Activated naive CD4-positive, alpha-beta T cell treated with Interleukin-2 at 50 U/mL for 16 hours (primary cell): ENCODE results near the gene KCNIP4.

Experiments
- DNase-seq: peaks from one replicate; pipeline ENCODE4 v3.0.0-alpha.2; 2020

Gene KCNIP4

DNA sequence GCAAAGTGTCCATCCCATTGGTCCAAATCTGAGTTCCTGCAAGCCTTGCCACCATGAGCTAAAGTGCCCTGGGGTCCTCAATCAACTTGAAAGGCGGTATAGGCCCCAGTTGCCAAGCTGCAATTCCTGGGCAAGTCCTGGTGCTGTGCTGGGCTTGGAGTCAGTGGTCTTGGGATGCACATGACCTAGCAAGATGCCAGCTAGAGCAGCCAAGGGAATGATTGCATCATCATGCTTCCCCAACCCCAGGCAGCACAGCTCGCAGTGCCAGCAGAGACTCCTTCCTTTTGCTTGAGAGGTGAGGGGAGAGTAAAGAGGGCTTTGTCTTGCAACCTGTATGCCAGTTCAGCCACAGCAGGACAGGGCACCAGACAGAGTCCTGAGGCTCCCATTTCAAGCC lies 50.5 kb downstream of the KCNIP4 start:
- no peak for DNase-seq

- no peak for DNase-seq
Measured at GRCh38 chr4:21896767-21897166, 51.8 kb downstream of the KCNIP4 start.

GRCh38 chr4:21893136-21893535 lies 55.4 kb downstream of the KCNIP4 start:
- DNase-seq, result no peak

GRCh38 chr4:21890231-21890630 lies 58.3 kb downstream of the KCNIP4 start:
- DNase-seq, result no peak

DNA sequence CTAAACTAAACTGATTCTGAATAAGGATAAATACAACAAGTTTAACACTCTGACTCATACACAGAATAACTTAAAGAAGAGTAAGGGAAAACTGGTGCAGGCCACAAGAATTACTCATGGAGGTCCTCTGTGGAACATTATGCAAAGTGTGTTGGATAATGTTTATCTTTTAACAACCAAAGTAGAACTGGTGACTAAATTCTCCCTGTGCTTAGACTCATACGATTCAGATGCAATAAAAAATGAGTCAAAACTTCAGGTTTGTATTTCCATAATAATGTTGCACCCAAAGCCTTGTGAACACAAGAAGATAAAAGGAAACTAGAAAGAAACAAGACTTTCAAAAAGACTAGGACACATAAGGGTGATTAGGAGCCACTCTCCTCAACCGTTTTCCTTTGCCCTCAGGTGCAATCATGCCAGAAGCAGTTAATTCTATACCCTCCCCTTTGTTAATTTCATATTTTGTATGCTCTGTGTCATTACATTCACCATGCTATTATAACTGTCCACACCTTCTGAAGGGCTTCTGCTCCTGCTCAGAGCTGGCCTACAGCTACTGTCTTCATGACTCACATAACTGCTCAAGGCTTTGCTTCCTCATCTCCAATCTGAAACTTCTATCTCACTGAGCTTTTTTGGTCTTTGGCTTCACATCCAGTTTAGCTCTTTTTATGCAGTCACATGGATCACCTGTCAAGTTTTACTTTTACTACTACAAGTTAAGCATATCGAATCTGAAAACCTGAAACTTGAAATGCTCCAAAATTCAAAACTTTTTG lies 60.2 kb downstream of the KCNIP4 start:
- DNase-seq, result no peak

DNA sequence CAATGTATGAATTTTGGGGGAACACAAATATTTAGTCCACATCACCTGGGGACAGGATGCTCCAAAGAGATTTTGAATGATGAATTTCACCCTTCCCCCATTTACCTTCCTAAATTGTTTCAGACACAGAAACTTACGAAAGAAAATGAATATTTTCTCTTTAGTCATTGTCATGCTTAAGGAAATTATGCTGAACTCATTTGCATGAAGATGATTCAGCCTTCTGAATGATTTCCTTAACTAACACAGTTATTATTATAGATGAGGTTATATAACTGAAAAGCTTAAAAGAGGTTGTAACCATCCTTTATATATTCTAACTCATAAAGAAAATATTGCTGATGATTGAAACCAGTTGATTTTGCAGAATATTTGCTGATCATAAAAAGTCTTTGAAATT lies 61.1 kb downstream of the KCNIP4 start:
- no peak for DNase-seq

DNA sequence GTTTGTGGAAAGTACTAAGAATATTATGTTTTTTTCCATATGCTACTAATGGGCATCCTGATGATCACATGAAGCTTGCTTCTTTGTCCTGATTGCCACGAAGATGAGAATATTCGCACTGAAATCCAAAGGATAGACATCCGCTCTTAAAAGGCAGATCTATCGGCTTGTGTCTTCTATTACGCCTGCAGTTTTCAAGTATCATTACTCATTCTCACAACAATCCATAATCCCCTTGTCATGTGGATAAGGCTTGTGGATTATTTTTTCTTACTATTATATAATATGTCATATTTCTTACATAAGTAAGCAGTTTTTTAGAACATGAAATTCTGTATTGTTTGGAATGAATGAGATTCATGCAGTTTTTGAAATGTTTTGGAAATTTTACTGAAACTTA lies 62.8 kb downstream of the KCNIP4 start:
- no peak for DNase-seq

DNA sequence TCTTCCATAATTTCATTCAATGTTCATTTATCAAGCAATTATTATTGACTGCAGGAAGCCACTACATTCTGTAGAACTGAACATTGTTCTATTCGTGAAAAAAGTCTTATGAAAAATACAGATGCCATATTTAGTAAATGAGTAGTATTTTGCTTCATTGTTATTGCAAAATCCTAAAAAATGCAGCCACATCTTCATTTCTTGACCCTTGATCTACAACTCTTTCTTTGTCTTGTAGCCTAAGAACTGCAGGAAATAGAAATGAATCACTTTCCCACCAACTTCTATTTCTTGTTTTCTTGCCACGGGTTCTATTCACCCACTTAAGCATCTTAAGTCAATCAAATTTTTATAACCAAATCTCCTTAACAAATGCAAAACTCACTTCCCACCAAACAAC lies 63.3 kb downstream of the KCNIP4 start:
- no peak for DNase-seq

DNA sequence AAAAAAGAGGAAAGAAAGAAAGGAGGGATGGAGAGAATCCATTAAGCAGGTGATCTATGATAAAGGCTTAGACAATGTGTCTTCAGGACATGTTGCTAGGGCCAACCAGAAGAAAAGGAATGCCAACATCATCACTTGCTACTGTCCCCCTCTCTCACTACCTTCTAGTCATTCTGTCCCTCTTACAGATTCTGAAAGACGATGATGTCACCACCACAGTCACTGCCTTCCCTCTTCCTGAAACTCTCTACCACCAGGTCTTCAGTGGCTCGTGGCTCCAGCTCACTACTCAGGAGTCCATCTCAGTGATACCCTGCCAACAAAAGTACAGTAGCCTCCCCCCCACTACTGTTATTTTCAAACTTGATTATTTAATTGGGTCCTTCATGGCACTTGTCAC lies 64.0 kb downstream of the KCNIP4 start:
- no peak for DNase-seq

DNA sequence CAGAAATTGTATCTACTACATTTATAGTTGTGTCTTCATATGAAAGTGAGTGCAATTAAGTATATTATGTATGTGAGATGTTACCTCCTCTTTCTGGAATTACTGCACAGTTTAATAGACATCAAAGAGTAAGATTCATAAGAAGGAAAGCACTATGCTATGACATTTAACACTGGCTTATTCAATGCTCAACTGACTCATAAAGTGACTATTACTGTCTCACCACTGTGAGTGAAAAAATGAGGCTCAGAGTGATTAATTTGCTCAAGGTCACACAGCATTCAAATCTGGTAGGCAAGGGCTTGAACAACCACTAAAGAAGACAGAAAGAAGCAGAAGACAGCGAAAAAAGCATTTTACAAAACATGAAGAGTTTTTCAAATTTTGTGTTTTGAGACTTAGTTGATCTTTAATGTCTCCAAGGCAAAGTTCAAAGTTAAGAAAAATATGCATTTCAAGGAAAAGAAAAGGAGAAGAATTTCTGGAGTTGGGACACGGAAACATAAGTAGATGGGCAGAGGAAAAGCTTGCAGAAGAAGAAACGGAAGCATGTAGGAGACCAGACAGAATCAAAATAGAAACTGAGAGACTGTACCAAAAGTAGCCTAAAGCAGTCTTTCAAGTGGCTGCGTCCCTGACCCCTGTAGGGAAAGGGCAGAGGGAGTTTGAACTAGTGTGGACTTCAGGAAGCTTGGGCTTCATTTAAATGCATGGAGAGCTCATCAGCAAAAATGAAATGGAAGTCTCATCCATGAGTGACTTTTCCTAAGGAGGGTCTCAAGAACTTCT lies 66.3 kb downstream of the KCNIP4 start:
- no peak for DNase-seq

DNA sequence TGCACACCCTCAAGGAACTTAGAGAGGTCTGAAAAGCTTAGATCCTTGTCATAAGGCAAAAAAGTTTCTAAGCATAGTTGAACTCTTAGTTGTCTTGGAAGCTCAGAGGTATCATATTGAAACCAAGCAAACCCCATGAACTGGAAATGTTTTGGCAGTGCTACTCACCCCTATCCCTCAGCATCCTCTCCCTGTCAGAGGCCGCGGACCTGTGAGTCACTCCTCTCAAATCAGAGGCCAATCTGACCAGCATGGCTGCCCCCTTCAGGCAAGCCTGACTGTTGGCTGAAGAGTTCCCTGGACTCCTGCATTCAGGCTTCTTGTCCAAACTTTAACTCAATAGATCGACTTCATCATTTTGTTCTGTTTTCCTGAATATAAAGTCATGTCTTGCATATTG lies 69.4 kb downstream of the KCNIP4 start:
- DNase-seq, result no peak

DNA sequence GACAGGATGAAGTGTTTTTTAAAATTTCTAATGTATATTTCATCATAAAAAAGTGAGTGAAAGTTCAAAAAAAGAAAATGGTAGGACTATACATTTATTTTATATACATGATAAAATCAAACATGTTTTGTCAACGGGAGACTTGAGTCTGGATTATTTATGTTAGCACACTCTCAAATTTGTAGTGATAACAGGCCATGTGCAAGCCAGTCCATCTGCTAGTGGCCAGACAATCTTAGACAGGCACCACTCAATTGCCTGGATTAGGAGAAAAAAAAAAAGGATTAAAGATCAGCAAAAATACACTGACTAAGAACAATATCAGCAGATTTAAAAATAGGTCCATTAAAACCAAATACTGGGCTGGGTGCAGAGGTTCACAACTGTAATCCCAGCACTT lies 71.9 kb downstream of the KCNIP4 start:
- DNase-seq, result no peak

- DNase-seq, result no peak
Measured at GRCh38 chr4:21873145-21873544, 75.4 kb downstream of the KCNIP4 start.

DNA sequence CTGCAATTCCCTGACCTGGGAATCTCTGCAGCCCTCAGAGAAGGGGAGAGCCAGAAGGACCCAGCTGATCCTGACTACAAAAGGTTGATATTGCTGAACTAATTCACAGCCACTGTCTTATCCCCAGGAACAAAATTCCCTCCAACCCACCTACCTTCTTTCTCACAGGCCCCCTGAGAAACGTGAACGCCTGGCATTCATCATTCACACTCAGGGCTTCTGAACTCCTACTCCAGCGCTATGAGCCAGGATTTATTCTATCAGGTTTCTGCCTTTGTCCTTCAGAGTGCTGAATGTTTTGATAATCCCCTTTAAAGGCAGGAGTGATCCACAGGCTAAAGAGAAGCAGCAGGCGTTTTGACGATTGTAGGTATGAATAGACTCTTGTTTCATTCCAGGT lies 76.5 kb downstream of the KCNIP4 start:
- DNase-seq, result no peak

DNA sequence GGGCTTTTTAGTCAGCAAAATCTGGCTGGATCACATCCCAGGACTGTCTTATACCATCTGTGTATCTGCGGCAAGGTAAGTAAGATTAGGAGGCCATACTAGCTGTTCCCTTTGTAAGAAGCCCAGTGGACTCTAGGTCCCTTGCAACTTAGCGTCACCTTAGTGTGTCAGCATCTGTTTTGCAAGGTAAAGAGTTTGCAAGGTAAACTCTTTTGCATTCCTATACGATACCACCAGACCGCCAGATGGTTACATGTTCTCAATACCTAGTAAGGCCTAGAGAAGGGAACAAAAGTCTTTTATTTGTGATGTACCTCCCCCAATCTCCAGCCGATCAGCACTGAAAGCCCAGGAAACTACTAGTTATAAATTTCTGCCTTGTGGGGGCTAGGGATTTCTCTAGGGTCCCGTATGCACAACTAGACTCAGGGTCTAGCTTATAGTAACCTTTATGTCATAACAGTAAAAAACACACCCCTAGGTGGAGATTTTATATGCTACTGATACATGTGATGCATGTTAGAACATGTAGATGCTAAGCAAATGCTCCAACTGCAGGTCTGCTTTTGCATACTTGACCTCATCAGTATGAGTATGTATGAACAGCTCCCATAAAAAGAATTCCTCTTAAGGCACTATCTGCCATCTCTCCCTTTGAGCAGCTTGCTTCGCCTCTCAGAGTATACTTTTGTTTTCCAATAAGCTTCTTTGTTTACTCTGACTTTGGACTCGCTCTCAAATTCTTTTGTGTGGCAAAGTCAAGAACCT lies 78.4 kb downstream of the KCNIP4 start:
- DNase-seq, result no peak

GRCh38 chr4:21864686-21865085 lies 83.9 kb downstream of the KCNIP4 start:
- DNase-seq, result no peak

- no peak for DNase-seq
Measured at GRCh38 chr4:21862917-21863316, 85.7 kb downstream of the KCNIP4 start.

GRCh38 chr4:21858971-21859370 lies 89.6 kb downstream of the KCNIP4 start:
- DNase-seq, result no peak

GRCh38 chr4:21856754-21857153 lies 91.8 kb downstream of the KCNIP4 start:
- no peak for DNase-seq

DNA sequence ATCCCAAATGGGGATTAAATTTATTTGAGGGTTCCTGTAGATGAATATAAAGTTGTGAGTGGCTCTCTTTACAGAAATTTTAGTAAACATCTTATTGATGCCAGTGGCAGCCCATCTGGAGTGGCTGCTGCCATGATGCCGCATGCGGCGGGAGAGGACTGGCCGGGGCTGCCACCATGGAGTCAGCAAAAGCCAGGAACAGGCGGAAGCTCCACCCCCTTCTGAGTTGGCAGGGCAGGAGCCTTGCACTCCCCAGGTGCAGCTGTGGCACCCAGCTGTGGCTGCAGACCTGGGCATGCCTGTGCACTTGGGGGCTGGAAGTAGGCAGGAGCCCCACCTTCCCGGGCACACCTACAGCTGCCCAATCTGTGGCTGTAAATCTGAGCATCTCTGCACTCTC lies 92.3 kb downstream of the KCNIP4 start:
- DNase-seq, result no peak

DNA sequence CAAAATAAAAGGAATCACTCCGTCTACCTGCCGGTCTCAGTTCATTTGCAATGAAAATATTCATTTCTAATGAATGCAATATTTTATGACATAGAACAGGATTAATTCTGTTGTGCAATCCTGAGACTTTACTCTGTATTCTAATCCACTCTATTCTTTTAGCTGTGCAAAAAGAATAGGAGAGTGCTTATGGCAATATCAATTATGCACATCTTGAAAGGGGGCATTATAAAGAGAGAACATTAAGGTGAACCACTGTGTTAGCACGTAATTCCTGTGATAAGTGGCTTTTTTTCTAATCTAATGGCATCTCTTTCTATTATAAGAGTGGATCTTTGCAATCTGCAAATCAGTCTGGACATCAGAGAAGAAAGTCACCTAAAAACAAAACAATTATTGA lies 99.5 kb downstream of the KCNIP4 start:
- DNase-seq, result no peak

- DNase-seq, result no peak
Measured at GRCh38 chr4:21848021-21848420, 100.6 kb downstream of the KCNIP4 start.

GRCh38 chr4:21845663-21846062 lies 102.9 kb downstream of the KCNIP4 start:
- no peak for DNase-seq

DNA sequence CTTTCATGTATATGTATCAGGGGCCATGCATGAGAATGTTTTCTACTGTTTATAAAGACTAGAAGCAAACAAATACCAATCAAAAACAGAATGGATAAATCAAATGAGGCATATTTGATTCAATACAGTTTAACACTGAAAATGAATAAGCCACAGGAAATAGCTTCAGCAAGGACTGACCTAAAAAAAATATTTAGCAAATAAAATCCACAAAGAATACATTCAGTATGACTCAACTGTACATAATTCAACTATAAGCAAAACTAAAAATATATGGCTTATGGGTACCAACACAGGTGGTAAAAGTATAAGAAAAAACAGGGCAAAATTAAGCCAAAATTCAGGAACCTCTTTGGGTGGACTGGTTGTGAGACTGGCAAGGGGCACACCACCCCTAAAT lies 112.9 kb downstream of the KCNIP4 start:
- DNase-seq, result no peak
